NCI-H128 (cell line): ENCODE results near the gene DTX3.
"Not testable (repeated sequence)": the region's sequence is repeated elsewhere in the genome, so short reads cannot be mapped to it uniquely, and the experiment has no call there.

Experiments used
- DNase-seq: peaks from one replicate; lab custom pipeline; 2025; ENCODE audit not compliant: unreplicated experiment; lab: John Stamatoyannopoulos, UW

DTX3 gene

GRCh38 chr12:57583008-57583831 lies 21.4 kb upstream of the DTX3 start:
- peak; percentile 52 for DNase-seq

- DNase-seq: no peak
Observed at GRCh38 chr12:57584050-57584449, 20.6 kb upstream of the DTX3 start.

- DNase-seq: no peak
Observed at GRCh38 chr12:57584690-57585089, 19.9 kb upstream of the DTX3 start.

GRCh38 chr12:57585156-57585555 lies 19.5 kb upstream of the DTX3 start:
- DNase-seq: no peak

- no peak for DNase-seq
Observed at GRCh38 chr12:57586128-57586527, 18.5 kb upstream of the DTX3 start.

GRCh38 chr12:57586832-57587429 lies 17.7 kb upstream of the DTX3 start:
- no peak for DNase-seq

DNA sequence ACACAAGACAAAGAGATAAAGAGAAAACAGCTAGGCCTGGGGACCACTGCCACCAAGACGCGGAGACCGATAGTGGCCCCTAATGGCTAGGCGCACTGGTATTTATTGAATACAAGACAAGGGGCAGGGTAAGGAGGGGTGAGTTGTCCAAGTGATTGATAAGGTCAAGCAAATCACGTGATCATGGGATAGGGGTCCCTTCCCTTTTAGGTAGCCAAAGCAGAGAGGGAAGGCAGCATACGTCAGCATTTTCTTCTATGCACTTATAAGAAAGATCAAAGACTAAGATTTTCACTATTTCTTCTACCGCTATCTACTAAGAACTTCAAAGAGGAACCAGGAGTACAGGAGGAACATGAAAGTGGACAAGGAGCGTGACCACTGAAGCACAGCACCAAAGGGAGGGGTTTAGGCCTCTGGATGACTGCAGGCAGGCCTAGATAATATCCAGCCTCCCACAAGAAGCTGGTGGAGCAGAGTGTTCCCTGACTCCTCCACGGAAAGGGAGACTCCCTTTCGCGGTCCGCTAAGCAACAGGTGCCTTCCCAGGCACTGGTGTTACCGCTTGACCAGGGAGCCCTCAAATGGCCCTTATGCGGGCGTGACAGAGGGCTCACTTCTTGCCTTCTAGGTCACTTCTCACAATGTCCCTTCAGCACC lies 15.5 kb upstream of the DTX3 start:
- DNase-seq: not testable (repeated sequence)

GRCh38 chr12:57590479-57590863 lies 14.2 kb upstream of the DTX3 start:
- DNase-seq: no peak

- DNase-seq: peak; percentile 55
Observed at GRCh38 chr12:57590864-57591781, 13.5 kb upstream of the DTX3 start, which contains the start of gene PIP4K2C. Gene PIP4K2C (plus strand): TSS chr12:57591192. CDS start chr12:57591290, 98 bp downstream.

- no peak for DNase-seq
Observed at GRCh38 chr12:57591782-57592325, 12.8 kb upstream of the DTX3 start.

- DNase-seq: no peak
Observed at GRCh38 chr12:57592551-57593165, 12.0 kb upstream of the DTX3 start.

- DNase-seq: no peak
Observed at GRCh38 chr12:57593187-57593586, 11.4 kb upstream of the DTX3 start.

DNA sequence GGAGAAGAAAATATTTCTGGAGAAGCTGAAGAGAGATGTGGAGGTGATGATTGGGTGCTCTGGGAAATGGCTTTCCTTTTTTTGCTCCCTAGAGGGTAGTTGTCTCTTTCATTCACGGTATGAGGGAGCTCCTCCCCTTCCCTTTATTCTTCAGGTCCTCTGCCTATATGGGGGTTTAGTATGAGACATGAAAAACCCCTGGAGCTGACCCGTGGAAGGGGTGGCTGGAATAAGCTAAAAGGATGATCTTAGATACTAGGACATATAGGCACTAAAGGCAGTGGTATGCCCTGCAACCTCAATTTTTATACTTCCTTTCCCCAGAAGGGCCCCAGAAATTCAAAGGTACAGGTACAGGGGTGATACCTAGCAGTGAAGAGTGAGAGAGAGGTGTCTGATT lies 4.2 kb upstream of the DTX3 start:
- no peak for DNase-seq

GRCh38 chr12:57602544-57602943 lies 2.1 kb upstream of the DTX3 start:
- no peak for DNase-seq

- DNase-seq: no peak
Observed at GRCh38 chr12:57603324-57603723, 1.3 kb upstream of the DTX3 start.

DNA sequence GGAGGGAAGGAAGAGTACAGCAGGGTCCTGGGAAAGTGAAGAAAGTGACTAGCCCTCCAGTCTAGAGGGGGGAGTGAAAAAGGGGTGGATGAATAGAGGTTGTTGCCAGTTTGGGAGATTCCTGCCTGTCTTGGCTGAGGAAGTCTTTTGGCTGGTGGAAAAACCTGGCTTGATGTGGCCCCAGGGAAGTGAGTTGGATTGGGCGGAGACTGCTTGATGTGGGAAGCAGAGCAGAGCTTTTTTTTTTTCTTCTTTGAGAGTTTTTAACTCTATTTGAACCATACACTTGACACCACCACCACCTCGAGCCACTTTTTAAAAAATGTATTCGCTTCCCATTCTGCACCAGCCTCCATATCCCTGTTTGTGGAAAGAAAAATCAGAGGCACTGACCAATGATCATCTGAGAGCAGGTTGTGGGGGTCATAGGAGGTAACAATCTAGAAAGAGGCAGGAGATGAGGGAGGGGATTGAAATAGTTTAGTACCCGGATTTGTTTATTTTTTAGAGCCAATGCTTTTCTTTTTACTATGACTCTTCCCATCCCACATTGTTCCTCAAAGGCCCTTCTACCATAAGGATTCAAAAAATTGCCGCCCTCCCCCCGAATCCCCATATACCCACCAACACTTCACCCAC lies 690 bp upstream of the DTX3 start:
- DNase-seq: no peak

GRCh38 chr12:57604992-57605810 lies 577 bp downstream of the DTX3 start:
- DNase-seq: no peak

- DNase-seq: no peak
Observed at GRCh38 chr12:57605811-57606311, 1.2 kb downstream of the DTX3 start.

DNA sequence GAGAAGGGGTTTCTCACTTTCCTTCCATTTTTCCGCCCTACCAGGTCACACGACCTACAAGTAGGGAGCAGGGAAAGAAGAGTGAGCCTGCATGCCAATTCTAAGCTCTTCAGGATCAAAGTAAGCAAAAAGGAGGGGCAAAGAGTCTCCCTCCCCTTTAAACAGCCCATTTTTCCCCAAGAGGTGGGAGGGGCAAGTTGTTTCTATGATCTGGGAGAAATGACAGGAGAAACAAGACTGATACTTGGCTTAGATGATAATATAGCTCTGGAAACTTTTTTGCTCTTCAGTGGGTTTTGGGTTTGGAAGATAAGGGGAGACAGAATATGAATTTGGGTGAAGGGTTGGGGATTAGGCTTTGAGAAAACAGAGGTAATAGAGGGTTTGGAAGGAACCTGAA lies 1.8 kb downstream of the DTX3 start:
- DNase-seq: no peak
